Esophagus muscularis mucosa (tissue), 4 donors: Measurements from ENCODE around the gene RDH16.

Source experiments
- CTCF ChIP-seq, 3 experiments: fragments of 200-600 bp in 2 of 3; fragments of 450-650 bp in 1 of 3; sonication (generic) in 2 of 3; IDR thresholded peaks; one replicate each; pipeline ENCODE4 v1.5.1; 2017 to 2019; ENCODE audit warnings: antibody characterized with exemption in 3 of 3, mild to moderate bottlenecking in 2 of 3, moderate library complexity in 1 of 3
- EP300 ChIP-seq: sonication (generic); formaldehyde crosslinking; IDR thresholded peaks from one replicate; pipeline ENCODE4 v1.6.1; 2017; ENCODE audit warnings: antibody characterized with exemption
- POLR2A ChIP-seq: fragments of 450-650 bp; IDR thresholded peaks from one replicate; pipeline ENCODE4 v1.6.1; 2017; ENCODE audit warnings: antibody characterized with exemption, moderate library complexity, mild to moderate bottlenecking, low read depth

- no peak for TF ChIP-seq POLR2A
- no peak for TF ChIP-seq CTCF (IDR thresholded peaks at IDR 0.05)
- TF ChIP-seq EP300 = no peak
These were observed 23.4 kb downstream of the RDH16 start, which contains the start of gene SDR9C7 for GRCh38 chr12:56933826-56934625.
